Fibroblast of skin of abdomen (primary cell): ENCODE data around the gene BCAS3.

Experiments used
- DNase-seq: peaks from one replicate; pipeline ENCODE4 v3.0.0-alpha.2; 2013

The BCAS3 gene

DNA sequence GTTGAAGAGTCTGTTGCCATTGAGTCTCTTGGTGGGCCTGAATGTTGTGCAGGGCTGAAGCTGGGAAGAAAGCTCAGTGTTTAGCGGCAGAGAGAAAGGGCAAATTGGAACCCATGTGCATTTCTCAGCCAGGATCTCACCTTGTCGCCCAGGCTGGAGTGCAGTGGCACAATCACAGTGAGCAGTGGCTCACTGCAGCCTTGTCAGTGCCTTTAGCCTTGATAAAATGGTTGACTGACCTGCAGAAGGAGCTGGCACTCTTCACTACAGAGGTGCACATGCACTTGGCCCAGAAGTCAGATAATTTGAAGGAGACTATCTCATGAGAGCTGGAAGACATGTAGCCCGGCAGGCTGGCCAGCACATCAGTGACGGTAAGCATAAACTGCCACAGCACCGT is 597.7 kb downstream of the BCAS3 start:
- no peak for DNase-seq

DNA sequence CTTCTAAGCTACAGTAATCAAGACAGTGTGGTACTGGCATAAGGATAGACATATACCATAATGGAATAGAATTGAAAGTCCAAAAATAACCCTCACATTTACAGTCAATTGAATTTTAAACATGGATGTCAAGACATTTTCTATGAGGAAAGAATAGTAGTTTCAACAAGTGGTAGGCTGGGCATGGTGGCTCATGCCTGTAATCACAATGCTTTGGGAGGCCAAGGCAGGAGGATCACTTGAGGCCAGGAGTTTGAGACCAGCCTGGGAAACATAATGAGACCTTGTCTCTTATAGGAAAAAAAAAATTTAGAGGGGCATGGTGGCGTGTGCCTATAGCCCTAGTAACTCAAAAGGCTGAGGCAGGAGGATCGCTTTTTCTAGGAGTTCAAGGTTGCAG is 599.2 kb downstream of the BCAS3 start:
- no peak for DNase-seq

DNA sequence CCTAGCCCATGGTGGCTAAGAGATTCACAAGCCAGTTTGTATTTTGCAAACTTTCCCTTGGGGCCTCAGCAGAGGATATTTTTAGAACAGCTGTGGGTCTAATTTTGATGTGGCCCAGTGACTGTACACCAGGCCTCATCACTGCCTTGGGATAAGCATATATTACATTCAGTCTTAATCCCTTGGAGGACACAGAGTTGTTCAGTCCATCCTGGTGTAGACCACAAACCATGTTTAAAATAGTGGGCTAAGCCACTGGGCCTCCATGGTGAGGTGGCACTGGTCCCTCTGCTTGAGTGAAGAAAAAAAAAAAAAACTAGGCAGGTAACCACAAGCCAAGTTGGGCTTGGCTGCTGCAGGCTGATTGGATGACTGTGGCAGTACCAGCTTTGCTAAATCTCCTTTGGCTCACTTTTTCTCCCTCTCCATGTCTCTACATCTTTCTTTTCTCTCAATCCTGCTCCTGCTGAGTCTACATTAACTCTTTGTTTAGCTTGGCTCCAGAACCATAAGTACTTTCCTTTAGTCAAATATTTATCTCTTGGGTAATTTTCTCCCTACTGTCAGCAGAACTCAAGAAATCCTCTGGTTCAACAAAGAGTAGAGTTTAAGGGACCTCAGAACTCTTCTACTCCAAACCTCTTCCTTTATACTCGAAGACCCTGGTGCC is 602.0 kb downstream of the BCAS3 start:
- DNase-seq, result no peak

DNA sequence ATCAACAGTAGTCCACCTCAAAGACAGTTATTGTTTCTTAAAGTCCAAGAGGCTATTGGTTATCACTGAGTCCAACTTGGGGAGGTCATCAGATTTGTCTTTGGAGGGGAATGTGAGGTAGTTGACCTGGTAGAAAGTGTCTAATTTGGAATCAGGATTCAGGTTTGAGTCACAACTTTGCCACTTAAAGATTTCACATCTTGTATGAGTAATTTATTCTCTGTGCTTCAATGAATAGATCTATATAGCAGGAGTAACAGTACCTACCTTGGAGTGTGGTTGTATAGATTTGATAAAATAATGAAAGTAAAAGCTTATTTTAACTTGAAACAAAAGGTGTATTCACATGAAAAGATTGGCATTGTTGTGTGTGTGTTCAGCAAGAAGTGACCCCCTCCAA is 602.7 kb downstream of the BCAS3 start:
- no peak for DNase-seq

DNA sequence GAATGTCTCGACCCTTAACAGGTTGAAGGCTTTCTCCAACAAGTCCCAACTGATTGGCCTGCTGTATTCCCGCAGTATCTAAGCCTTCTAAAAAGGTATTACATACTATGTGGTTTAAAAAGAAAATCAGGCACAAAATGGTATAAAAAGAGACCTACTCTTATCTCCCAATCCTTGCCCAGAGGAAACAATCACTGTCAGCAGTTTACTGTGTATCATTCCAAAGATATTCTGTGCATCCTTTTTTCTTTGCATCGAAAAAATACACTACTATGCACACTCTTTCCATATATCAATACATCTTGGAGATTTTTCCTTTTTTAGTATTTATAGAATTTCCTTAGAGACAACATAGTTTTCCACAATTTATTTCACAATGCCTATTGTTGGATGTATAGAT is 603.2 kb downstream of the BCAS3 start:
- DNase-seq, result no peak

DNA sequence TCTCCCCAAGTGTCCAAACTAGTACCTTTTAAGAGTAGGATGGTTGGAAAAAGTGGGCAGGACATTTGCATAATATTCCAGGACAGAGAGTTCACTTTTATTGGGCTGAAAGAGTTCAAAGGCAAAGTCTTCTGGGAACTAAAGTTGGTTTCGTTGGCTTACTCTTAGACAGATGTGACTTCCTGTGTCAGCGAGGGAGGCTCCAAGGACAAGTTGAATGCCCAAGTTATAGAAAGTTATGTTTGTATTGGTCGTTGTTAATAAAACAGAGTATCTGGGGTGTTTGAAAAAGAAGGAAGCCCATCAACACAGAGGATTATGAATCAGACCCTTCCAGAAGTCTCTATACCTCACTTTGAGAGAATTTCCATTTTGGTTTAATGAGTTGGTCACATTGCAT is 604.7 kb downstream of the BCAS3 start:
- DNase-seq, result no peak

DNA sequence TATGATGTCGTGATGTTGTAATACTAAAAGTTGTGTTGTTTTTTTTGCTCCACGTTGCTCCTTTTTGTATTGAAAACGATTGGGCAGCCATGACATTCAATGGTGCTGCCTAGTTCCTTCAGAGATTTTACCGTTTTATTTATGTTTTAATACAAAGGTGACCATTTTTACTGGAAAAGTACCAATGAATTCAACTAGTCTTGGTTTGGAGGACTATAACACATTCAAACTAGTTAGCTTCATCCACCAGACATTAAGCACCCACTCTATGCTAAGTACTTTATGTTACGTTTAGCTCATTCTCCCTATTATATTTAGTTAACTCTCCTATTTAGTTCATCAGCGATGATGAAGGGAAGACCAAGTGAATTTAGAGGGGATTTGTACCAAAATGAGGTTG is 605.4 kb downstream of the BCAS3 start:
- DNase-seq, result no peak

DNA sequence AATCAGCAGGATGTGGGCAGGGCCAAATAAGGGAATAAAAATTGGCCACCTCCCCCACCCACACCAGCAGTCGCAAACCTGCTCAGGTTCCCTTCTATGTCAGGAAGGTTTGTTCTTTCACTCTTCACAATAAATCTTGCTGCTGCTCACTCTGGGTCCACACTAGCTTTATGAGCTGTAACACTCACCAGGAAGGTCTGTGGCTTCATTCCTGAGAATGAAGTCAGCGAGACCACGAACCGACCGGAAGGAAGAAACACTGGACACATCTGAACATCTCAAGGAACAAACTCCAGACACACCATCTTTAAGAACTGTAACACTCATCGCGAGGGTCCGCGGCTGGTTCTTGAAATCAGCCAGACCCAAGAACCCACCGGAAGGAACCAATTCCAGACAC is 606.5 kb downstream of the BCAS3 start:
- DNase-seq, result peak; percentile 89

DNA sequence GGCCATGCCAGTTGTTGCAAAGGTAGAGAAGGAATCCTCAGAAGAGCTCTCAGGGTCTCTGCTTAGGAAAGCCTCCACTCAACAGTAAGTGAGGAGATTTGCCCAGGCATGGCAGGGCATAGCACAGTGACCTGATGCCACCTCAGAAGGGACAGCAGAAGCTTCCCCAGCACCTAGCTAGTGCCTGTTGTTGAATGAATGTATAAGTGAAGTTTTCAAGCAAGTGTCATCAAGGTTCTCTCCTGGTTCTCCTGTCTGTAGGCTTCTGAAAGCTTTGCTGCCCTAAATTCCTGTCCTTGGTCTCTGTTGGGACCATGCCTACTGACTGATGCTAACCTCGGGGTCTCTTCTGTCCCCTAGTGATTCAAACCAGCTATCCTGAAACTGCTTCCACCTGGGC is 607.1 kb downstream of the BCAS3 start:
- no peak for DNase-seq

DNA sequence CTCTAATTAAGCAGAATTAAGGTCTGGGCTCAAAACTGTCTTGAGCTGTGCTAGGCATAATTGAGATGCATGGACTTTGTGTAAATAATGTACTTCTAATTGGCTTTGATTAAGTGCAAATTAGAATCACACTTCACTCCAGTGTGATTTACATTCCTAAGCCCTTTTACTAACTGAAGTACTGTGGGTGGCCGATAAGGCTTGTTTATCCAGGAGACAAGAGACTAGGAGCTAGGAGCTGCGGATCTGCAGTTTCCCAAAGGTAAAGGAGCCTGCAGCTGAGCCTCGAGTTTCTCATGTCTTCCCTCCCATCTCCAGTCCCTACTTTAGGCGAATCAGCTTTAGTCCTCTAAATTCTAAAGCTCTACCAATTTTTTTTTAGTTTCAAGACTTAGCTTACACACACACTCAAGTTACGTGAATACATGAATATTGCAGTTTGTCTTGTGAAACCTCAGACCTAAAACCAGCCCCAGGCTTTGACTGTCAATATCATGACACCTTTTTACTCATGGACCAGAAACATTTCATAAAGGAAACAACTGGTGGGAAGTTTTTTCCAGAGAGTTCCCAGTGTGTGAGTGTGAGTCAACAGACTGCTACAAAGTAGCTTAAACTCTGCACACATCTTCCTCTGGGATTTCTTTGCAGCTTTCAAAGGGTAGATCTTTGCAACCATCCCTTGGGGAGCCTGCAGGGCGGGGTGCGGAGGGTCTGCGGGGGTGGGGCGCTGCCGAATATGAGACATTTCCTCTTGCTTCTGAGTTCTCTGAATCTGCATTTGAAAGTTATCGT is 608.1 kb downstream of the BCAS3 start:
- peak; percentile 80 for DNase-seq

DNA sequence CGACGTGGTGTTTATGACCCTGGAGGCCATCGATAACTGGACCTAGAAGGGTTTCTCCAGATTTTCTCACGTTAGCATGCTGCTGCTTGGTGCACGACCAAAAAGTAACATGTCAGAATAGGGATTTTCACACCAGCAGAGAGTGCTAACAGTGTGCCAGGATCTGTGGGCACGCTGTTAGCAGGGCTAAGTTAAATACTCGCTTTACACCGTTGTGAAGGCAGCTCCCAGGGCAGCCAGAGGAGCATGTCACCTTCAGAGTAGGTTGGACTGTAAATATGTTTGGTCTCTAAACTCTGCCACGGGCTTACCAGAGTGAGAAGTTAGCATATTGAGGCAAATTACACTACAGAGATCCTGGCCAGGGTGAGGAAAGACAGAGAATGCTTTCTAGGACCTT is 608.8 kb downstream of the BCAS3 start:
- DNase-seq, result no peak

DNA sequence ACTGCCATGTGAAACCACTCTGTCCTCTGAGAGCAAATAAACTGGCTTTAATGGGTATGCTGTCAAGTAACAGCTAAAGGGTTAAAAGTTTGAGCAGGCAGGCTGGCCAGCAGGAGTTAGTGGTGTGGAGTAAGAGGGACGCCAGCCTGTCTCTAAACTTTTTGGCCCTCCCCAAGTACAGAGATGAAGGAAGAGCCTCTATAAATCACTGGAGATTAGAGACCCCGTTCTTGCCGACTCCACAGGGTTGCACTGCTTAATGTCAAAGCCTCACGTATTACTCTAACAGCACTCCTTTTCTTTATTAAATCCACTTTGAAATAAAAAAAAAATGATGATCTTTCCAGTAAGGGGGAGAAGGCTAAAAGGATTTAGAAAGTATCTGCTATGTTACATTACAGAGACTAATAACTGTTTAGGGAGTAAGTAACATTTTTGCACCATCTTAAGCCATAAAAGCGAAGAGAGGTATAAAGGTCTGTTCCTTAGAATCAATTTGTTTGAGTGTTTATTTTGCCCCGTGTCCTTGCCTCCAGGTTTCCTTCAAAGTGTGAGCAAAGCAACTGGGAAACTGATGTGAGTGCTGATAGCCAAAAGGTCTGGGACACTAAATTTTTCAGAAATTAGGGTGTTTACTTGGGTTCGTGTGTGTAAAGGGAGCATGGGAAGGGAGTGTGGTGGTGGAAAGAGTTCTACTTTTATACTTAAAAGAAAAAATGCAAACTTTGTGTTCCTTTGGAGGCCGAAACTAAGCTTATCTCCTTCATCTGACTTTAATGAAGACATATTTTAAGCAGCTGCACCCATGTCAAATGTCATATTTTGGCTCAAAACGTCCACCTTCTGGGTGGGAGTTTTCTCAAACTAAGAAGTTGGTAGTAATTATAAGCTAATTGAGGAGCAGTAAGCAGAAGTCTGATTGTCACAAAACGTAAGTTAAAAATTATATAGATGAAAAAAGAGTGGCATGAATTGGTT is 612.0 kb downstream of the BCAS3 start:
- no peak for DNase-seq

DNA sequence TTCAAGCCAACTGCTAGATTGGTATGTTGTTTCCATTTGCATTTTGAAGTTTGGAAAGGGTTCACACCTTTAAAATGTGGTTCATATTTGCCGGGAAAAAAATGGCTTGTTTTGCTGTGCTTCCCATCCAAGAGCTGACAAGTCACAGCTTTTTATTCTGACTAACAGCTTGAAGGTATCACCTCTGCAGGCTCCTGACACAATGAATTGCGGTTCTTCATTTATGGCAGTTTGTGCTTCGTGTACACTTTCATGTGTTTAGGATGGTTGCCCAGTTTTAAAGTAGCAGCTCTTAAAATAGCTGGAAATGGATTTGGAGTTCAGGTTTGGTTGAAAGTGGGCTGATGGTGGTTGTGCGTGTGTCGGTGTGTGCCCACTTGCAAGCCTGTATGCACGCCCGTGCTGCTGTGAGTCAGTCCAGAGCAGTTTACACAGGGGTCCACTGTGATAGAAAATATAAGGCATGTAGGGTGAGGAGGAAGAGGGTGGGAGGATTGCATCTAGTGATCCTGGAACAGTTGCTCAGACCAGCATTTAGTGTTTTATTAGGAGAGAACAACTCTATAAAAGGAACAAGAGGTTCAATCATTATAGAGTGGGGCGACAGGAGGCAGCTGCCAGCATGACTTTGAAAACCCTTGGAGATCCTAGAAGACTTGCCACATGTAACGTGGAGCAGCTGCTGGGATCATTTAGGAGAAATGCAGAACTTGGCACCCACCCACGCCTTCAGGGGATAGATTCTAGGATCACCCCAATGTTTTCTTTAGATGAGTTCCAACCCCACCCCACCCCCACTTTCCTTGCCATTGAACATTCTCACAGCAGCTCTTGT is 614.0 kb downstream of the BCAS3 start:
- DNase-seq, result peak; percentile 46

DNA sequence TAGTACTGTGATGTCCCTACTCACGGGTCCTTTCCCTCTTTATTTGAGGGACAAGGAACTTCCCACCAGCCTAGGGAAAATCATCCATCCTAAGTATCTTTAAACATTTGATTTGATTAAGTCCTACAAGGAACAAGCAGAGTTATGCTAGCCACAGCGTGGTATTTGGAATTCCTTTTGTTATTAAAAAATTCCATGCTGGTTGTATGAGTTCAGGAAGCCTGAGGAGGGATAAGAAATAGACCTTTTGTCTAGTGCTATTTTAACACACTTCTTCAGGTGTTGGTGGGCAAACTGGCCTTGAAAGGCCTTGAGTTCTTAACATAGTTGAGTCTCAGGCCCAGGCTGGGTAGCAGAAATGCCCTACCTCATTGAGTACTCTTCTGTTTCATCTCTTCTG is 616.6 kb downstream of the BCAS3 start:
- DNase-seq, result no peak

DNA sequence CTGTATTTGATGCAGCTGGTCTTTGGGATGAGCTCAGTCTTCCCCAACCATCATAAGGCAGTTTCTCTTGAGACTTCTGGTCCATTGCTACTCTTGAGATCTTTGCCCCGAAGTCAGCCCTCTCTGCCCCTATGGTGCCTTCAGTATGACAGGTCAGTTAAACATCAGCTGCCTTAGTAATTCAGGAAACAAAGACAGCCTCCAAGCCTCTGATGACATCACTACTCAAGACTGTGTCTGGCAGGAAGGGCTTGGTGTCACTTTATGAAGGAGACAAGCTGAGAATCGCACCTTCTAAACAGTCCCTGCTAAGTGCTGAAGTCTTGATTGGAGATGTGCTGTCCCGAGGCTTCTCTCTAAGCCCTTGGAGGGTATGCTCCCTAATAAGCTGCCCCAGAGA is 617.1 kb downstream of the BCAS3 start:
- DNase-seq, result peak; percentile 71

DNA sequence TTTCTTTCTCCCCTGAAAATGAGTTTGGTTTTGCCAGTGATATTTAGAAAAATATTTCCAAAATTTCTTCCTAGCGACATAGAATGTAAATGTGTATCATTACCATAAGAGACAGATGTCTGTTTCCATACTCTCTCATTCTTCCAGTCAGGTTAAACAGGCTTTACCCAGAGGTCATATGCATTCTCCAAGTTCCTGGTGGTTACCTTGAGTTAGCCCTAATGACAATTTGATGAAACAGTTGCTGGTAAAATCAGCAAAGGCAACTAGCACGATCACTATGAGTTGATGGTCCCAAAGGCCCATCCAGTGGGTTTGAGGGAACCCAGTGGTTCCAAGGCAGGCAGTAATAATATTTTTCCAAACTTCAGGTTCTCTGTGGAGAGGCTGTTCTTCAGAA is 618.4 kb downstream of the BCAS3 start:
- no peak for DNase-seq

DNA sequence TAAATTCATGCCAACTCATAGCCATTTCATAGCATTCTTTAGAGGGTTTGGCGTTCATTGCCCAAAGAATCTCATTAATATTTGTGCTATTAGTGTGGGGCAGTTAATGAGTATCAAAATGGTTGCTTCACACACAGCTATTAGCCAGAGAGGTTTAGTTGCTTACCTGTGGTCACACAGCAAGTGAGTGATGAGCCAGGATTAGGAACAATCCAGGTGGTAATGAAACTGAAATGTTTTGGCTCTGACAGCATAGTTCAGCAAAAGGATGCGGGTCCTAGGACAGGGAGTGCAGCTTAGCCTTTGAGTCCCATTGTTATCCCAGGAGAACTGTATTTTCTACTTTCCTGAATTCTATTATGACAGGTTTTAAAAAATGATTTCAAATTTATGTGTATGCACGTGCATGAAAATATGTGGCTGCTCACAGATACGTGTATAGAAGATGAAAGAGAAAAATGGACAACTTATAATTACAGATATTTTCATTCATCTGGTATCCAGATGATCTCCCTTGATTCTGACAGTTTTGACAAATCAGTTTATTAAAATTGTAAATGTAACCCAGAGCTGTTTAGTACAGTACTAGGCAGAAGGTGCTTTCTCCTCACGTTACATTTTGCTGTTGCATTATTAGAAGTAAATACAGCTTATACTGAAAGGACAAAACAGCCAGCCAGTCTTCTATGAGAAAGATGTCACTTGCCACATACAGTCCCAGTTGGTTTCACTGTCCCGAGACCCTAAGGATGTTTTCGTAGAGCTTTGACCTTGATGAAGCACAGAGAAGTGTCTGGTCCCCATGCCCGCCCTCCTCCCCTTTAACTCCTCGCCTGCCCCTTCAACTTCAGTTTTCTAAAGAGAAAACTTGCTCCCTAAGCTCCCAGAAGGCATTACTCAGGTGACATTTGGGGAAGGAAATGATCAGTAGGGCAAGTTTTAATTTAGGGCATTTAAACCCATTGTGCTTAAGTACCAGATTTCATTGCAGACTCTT is 622.2 kb downstream of the BCAS3 start:
- no peak for DNase-seq

DNA sequence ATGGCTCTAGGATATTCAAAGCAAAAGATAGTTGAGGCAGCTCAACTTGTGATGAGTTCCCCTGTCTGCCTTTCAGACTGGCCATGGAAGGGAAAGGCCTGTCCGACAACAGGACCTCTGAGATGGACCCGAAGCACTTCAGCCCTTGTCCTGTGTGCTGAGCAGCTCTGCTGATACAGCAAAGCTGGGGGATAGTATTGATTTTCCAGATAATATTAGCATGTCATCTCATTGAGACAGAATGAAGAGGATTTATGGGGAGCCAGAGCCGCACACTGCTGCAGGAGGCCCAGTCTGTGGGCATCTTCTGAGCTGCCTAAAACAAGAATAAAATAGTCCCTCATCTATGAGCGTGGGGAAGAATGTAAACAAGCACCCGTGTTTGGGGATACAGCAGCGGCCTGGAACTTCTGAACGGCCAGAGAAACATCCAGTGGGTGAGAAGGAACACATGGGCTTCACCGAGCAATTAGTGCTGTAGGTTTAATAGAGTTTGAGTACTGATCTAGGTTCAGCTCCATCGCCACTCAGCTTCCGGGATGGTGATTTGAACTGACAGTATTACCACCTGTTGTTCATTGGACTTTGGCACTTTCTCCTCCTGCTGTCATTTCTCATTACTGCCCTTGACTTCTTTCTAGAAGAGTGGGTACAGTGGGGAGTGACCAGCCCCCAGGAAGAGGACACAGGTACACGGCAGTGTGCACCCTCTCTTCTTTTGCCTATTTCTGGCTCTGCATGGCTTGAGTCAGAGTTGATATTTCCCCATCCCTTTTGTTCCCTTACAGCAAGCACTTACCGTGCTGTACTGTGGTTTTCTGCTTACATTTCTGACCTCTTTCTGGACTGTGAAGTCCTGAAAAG is 625.5 kb downstream of the BCAS3 start:
- DNase-seq, result no peak

DNA sequence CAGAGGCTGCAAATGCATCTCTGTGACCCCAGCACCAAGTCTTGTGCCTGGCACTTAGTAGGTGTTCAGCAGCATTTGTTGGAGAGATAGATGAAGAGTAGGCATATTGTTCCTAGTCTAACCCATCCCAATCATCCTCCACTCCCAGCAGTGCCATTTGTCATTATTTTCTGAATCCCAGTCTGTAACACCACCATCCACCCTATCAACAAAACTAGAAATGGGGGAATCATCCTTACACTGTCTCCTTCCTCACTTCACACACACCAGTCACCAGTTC is 626.1 kb downstream of the BCAS3 start:
- no peak for DNase-seq

DNA sequence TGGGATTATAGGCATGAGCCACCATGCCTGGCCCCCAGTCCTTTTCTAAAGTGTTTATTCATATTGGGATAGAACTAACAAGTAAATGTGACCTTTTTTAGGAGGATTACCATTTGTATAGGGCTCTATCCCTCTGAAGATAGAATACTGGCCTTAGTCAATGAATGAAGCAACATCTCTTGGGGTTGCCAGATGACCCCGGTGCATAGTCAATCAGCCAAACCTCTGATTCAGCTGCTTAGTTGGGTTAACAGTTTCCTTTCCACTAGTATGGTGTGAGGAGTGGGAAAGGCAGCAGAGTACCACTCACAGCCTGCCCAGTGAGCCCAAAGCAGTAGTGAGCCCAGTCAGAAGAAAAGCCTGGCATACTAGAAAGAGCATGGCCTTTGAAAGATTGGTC is 627.4 kb downstream of the BCAS3 start:
- no peak for DNase-seq
